ENCODE data around the gene COL20A1. TPM values are rescaled to one million over a fixed set of nuclear protein-coding genes. Genes with fewer than 3 reads are reported as not detected.

The COL20A1 gene
- total RNA-seq, 1 donor from 2014 or later: 0.25 TPM

- no peak overlapping the region for H3K4me3 Mint-ChIP-seq
- TF ChIP-seq CTCF (IDR thresholded peaks at IDR 0.05; ENCODE audit: unreplicated experiment): no peak
- no peaks in the 10 kb centered on the region for H3K36me3 Mint-ChIP-seq
- no peaks in the 10 kb centered on the region for H3K9me3 Mint-ChIP-seq
- H3K27me3 Mint-ChIP-seq (ENCODE audit: low read depth): no peaks in the 10 kb centered on the region
- H3K27ac Mint-ChIP-seq: no peak overlapping the region
- H3K4me1 Mint-ChIP-seq: peaks cover 3% of the 10 kb centered on the region
- no peak for DNase-seq (ENCODE audit: low spot score in 2 of 2, unreplicated experiment in 2 of 2)
Observed at GRCh38 chr20:63311186-63311832, 18.3 kb downstream of the COL20A1 start.

- Mint-ChIP-seq H3K4me1 (peaks cover 3% of the 10 kb centered on the region), H3K4me3 (no peak overlapping the region), H3K27ac (no peak overlapping the region), H3K27me3 (ENCODE audit: low read depth) (no peaks in the 10 kb centered on the region), H3K36me3 (no peaks in the 10 kb centered on the region), H3K9me3 (no peaks in the 10 kb centered on the region)
- DNase-seq (ENCODE audit: low spot score in 2 of 2, unreplicated experiment in 2 of 2): no peak
- TF ChIP-seq CTCF (IDR thresholded peaks at IDR 0.05; ENCODE audit: unreplicated experiment): no peak
Observed at GRCh38 chr20:63311833-63312243, 18.9 kb downstream of the COL20A1 start.

GRCh38 chr20:63312273-63312672, 19.3 kb downstream of the COL20A1 start:
- H3K4me3 Mint-ChIP-seq: no peak overlapping the region
- TF ChIP-seq CTCF (IDR thresholded peaks at IDR 0.05; ENCODE audit: unreplicated experiment): no peak
- no peaks in the 10 kb centered on the region for H3K9me3 Mint-ChIP-seq
- no peak overlapping the region for H3K27ac Mint-ChIP-seq
- no peaks in the 10 kb centered on the region for H3K27me3 Mint-ChIP-seq (ENCODE audit: low read depth)
- peaks cover 3% of the 10 kb centered on the region for H3K4me1 Mint-ChIP-seq
- DNase-seq (ENCODE audit: low spot score in 2 of 2, unreplicated experiment in 2 of 2): no peak
- no peaks in the 10 kb centered on the region for H3K36me3 Mint-ChIP-seq

- no peak overlapping the region for H3K4me3 Mint-ChIP-seq
- peaks cover 3% of the 10 kb centered on the region for H3K4me1 Mint-ChIP-seq
- no peak overlapping the region for H3K27ac Mint-ChIP-seq
- H3K27me3 Mint-ChIP-seq (ENCODE audit: low read depth): no peaks in the 10 kb centered on the region
- H3K36me3 Mint-ChIP-seq: no peaks in the 10 kb centered on the region
- H3K9me3 Mint-ChIP-seq: no peaks in the 10 kb centered on the region
- DNase-seq (ENCODE audit: low spot score in 2 of 2, unreplicated experiment in 2 of 2): no peak
- no peak for TF ChIP-seq CTCF (IDR thresholded peaks at IDR 0.05; ENCODE audit: unreplicated experiment)
Observed at GRCh38 chr20:63312690-63313348, 19.8 kb downstream of the COL20A1 start.

GRCh38 chr20:63313349-63314014, 20.5 kb downstream of the COL20A1 start:
- TF ChIP-seq CTCF (IDR thresholded peaks at IDR 0.05; ENCODE audit: unreplicated experiment): no peak
- peaks cover 3% of the 10 kb centered on the region for H3K4me1 Mint-ChIP-seq
- H3K9me3 Mint-ChIP-seq: no peaks in the 10 kb centered on the region
- no peaks in the 10 kb centered on the region for H3K27me3 Mint-ChIP-seq (ENCODE audit: low read depth)
- no peak overlapping the region for H3K4me3 Mint-ChIP-seq
- H3K27ac Mint-ChIP-seq: no peak overlapping the region
- H3K36me3 Mint-ChIP-seq: no peaks in the 10 kb centered on the region
- DNase-seq (ENCODE audit: low spot score in 2 of 2, unreplicated experiment in 2 of 2): no peak
